K562 (cell line): Measurements from ENCODE around the gene ZKSCAN3. TPM values are rescaled to one million over a fixed set of nuclear protein-coding genes. Genes with fewer than 3 reads are reported as not detected.

Experiments
- CBFB ChIP-seq: sonication (generic); formaldehyde crosslinking; IDR thresholded peaks from 2 replicates; pipeline ENCODE4 v1.4.0; 2020; ENCODE audit warnings: mild to moderate bottlenecking, missing genetic modification reagents
- CHD4 ChIP-seq: fragments of 200-600 bp; sonication (generic); IDR thresholded peaks from 3 replicates; pipeline ENCODE4 v1.6.1; 2012; ENCODE audit warnings: low read depth, mild to moderate bottlenecking, mixed read lengths, low read length, inconsistent platforms; ENCODE audit not compliant: insufficient read depth, insufficient replicate concordance, poor library complexity, severe bottlenecking
- CREB1 ChIP-seq, 2 experiments: sonication (generic) in 1 of 2; formaldehyde crosslinking in 1 of 2; IDR thresholded peaks; 2 replicates each; pipeline versions ENCODE4 v1.6.1 to v1.8.0; 2012 to 2022; ENCODE audit warnings: inconsistent platforms in 1 of 2, mild to moderate bottlenecking in 1 of 2, missing genetic modification reagents in 1 of 2, moderate library complexity in 1 of 2
- CTBP1 ChIP-seq: fragments of 450-650 bp; IDR thresholded peaks from 2 replicates; pipeline ENCODE4 v1.6.1; 2016; ENCODE audit warnings: borderline replicate concordance
- DIDO1 ChIP-seq: fragments of 450-650 bp; IDR thresholded peaks from 2 replicates; pipeline ENCODE4 v1.6.1; 2016; ENCODE audit warnings: low read depth, missing biosample characterization, missing genetic modification characterization
- EP400 ChIP-seq: fragments of 450-650 bp; IDR thresholded peaks from 2 replicates; pipeline ENCODE4 v1.6.1; 2017; ENCODE audit warnings: antibody characterized with exemption, mild to moderate bottlenecking, moderate library complexity
- ETV5 ChIP-seq: sonication (generic); formaldehyde crosslinking; IDR thresholded peaks from 2 replicates; pipeline ENCODE4 v1.4.0; 2020; ENCODE audit warnings: low read depth, mild to moderate bottlenecking, missing genetic modification reagents
- FOSL1 ChIP-seq: fragments of 200-800 bp; sonication (Bioruptor generic); conservative IDR thresholded peaks from 2 replicates; pipeline ENCODE4 v1.6.1; 2016; ENCODE audit warnings: missing genetic modification characterization, missing compliant biosample characterization
- FOXJ3 ChIP-seq: sonication (generic); formaldehyde crosslinking; IDR thresholded peaks from 2 replicates; pipeline ENCODE4 v1.4.0; 2020; ENCODE audit warnings: mild to moderate bottlenecking, missing genetic modification reagents
- FOXP1 ChIP-seq: sonication (generic); formaldehyde crosslinking; IDR thresholded peaks from 2 replicates; pipeline ENCODE4 v1.8.0; 2022; ENCODE audit warnings: mild to moderate bottlenecking, missing genetic modification reagents
- GTF2F1 ChIP-seq: IDR thresholded peaks from 2 replicates; pipeline ENCODE4 v1.6.1; 2011; ENCODE audit warnings: low read depth, low read length, improper control_type of control experiment
- ID3 ChIP-seq, 2 experiments: fragments of 250-450 bp in 1 of 2; fragments of 450-650 bp in 1 of 2; sonication (Bioruptor Pico) in 1 of 2; IDR thresholded peaks; 2 replicates each; pipeline versions ENCODE4 v1.6.1 to v1.8.0; 2016 to 2021; ENCODE audit warnings: mild to moderate bottlenecking in 2 of 2, moderate library complexity in 2 of 2, missing compliant biosample characterization in 1 of 2, missing genetic modification characterization in 1 of 2
- NFE2L1 ChIP-seq: fragments of 450-650 bp; IDR thresholded peaks from 2 replicates; pipeline ENCODE4 v1.6.1; 2016; ENCODE audit warnings: missing genetic modification characterization, low read depth, mild to moderate bottlenecking, missing compliant biosample characterization, moderate library complexity, borderline replicate concordance
- NR2F6 ChIP-seq: fragments of 450-650 bp; formaldehyde crosslinking; IDR thresholded peaks from 2 replicates; pipeline ENCODE4 v1.4.0; 2020; ENCODE audit warnings: mild to moderate bottlenecking
- TAL1 ChIP-seq: fragments of 450-650 bp; IDR thresholded peaks from 2 replicates; pipeline ENCODE4 v1.6.1; 2016; ENCODE audit warnings: mild to moderate bottlenecking
- THAP7 ChIP-seq: fragments of 250-450 bp; sonication (Bioruptor Pico); IDR thresholded peaks from 2 replicates; pipeline ENCODE4 v1.5.0; 2021
- U2AF2 ChIP-seq: fragments of 200-400 bp; formaldehyde crosslinking; optimal IDR thresholded peaks from 2 replicates; pipeline ENCODE3; 2017; ENCODE audit warnings: low read depth, mild to moderate bottlenecking, low read length
- ZNF398 ChIP-seq: fragments of 250-450 bp; sonication (Bioruptor Pico); IDR thresholded peaks from 2 replicates; pipeline ENCODE4 v1.8.0; 2021; ENCODE audit warnings: moderate library complexity, mild to moderate bottlenecking, inconsistent platforms
- ZNF77 ChIP-seq: fragments of 250-450 bp; sonication (Bioruptor Pico); IDR thresholded peaks from 2 replicates; pipeline ENCODE4 v1.5.0; 2020
- polyA plus RNA-seq, 8 experiments: library from polyadenylated mRNA; depleted of rRNA in 4 of 8; stranded (reverse) in 5 of 8; unstranded in 3 of 8; fragments of >200 nt; fragmentation: Nextera tagmentation in 2 of 8; fragmentation: Illumina TruSeq in 1 of 8; extraction: Ambion mirVana in 2 of 8; extraction: Trizol in 1 of 8; gene quantifications; 2 replicates each; pipeline versions ENCODE4 v1.2.1 to v1.2.3, GENCODE V29; 2011 to 2014; ENCODE audit warnings: inconsistent platforms in 1 of 8, missing spikeins in 1 of 8
- total RNA-seq, 7 experiments: library from RNA; depleted of rRNA in 6 of 7; stranded (reverse); fragments of >200 nt in 6 of 7; fragmentation: Illumina TruSeq in 2 of 7; extraction: Trizol in 2 of 7; gene quantifications; 2 replicates each; pipeline versions ENCODE4 v1.2.1 to v1.2.3, GENCODE V29; 2011 to 2021; ENCODE audit warnings: low replicate concordance in 1 of 7

The ZKSCAN3 gene
- total and polyA plus RNA-seq, 9 of the 15 experiments (the other 6 are each of a cell fraction or from before 2014, with no cell fraction given): 3.0 to 12.4 (median 10.2) TPM

- TF ChIP-seq U2AF2: no peak
- TF ChIP-seq ID3 (CRISPR knock-in tag; IDR thresholded peaks at IDR 0.05): no peak
- TF ChIP-seq ID3 (tag; IDR thresholded peaks at IDR 0.05): peak; percentile 68; the same call in 1 of the 2 replicates
- no peak for TF ChIP-seq ZNF398 (CRISPR knock-in tag)
- TF ChIP-seq CTBP1: peak; percentile 77; the same call in 1 of the 2 replicates
- TF ChIP-seq ETV5 (CRISPR knock-in tag): no peak
- no peak for TF ChIP-seq NFE2L1
- peak; percentile 52; the same call in 1 of the 2 replicates for TF ChIP-seq GTF2F1
- TF ChIP-seq THAP7 (CRISPR knock-in tag): no peak
- no peak; the same call in 1 of the 2 replicates for TF ChIP-seq NR2F6 (CRISPR knock-in tag)
- TF ChIP-seq FOSL1 (tag): peak; percentile 47; the same call in 1 of the 2 replicates
- TF ChIP-seq EP400: peak; percentile 67
- TF ChIP-seq DIDO1 (tag): no peak
- TF ChIP-seq CREB1 (IDR thresholded peaks at IDR 0.05): peak; percentile 64
- TF ChIP-seq CREB1 (CRISPR knock-in tag; IDR thresholded peaks at IDR 0.05): peak; percentile 68; the same call in 1 of the 2 replicates
- peak; percentile 37; the same call in 1 of the 2 replicates for TF ChIP-seq TAL1
- TF ChIP-seq ZNF77: no peak
- TF ChIP-seq FOXJ3: no peak
- TF ChIP-seq FOXP1 (CRISPR knock-in tag): 0 out of 2 replicates have a peak, but pooled peaks have one; percentile 24
- TF ChIP-seq CHD4: no peak
- TF ChIP-seq CBFB: no peak
Measured at GRCh38 chr6:28383235-28384142, 33.7 kb downstream of the ZKSCAN3 start (continued).
